D341Med (cell line): ENCODE data around the gene PHLDA2.

Source experiments
- DNase-seq: peaks from one replicate; pipeline ENCODE4 v3.0.0; 2012; ENCODE audit warnings: low spot score

The PHLDA2 gene

GRCh38 chr11:2881981-2882375 lies 47.2 kb downstream of the PHLDA2 start:
- DNase-seq, result no peak

- DNase-seq, result no peak
These were observed 47.9 kb downstream of the PHLDA2 start for GRCh38 chr11:2881076-2881980.

- no peak for DNase-seq
These were observed 48.6 kb downstream of the PHLDA2 start for GRCh38 chr11:2880646-2881045.

- DNase-seq, result no peak
These were observed 50.4 kb downstream of the PHLDA2 start for GRCh38 chr11:2878782-2879181.
